NCI-H748 treated with DMSO at 0.1 percent for 48 hours (cell line): ENCODE measurements around the gene LINS1.

Experiments
- DNase-seq: peaks from one replicate; lab custom pipeline; 2025; lab: John Stamatoyannopoulos, UW

The LINS1 gene, protein sequence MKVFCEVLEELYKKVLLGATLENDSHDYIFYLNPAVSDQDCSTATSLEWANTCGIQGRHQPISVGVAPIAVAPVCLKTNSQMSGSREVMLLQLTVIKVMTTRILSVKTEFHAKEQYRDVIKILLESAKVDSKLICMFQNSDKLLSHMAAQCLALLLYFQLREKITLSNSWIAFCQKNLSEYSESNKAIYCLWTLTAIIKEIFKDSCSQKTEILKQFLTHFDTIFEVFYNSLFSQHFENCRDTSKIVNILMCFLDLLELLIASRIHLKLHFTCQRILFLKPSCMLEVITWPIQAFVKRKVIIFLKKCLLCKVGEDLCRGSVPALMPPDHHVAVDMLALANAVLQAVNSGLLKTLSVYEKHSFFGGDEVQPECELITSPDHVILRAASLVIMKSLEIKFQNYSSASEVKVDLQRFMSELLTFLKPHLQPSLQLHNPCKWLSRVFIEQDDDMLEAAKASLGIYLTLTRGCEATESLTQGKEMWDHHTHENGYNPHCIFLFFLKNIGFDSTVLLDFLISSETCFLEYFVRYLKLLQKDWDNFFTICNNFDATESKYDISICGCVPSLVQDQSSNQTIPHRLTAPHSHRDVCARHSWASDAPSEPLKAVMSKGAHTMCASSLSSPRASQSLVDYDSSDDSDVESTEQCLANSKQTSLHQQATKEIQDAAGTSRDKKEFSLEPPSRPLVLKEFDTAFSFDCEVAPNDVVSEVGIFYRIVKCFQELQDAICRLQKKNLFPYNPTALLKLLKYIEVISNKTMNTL

DNA sequence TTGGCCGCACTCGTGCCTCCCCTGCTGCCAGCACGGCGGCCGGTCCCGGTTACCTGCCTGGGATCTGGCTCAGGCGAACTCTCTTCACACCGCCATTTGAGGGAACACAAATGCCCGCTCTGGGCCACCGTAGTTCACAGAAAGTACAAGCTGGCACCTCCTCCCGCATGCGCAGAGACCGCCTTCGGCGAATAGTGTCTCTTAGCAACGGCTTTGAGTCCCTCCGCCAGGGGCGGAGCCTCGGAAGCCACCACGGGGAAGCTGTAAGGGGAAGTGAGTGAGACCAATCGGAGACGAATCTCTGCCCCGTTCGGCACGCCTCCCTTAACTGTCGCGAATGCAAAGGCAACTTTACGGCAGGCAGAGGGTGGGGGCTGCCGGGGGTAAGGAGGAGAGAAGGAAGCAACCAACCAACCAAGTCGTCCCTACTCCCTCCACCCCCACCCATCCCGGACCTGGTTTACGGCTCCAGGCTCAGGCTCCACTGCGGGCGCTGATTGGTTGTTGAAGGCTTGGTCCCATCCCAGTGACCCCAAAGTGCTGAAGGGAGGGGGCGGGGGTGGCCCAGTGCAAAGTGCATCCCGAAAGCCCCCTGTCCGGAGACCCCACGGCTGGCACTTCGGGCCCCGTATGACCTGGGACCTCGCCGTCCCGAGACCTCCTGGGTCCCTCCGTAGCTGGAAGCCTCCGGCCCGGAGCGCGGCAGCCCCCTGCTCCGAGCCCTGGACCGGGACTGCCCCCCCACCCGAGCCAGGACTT is at the start of gene LINS1, which contains the start of gene ASB7:
TSS of gene LINS1 (minus strand) at position 121 of the 759 bp plus-strand sequence. CDS start 21,342 bp downstream, outside the sequence.
TSS of gene ASB7 (plus strand) at position 526 of the 759 bp plus-strand sequence. CDS start 9,628 bp downstream, outside the sequence.
- peak; percentile 96 for DNase-seq

DNA sequence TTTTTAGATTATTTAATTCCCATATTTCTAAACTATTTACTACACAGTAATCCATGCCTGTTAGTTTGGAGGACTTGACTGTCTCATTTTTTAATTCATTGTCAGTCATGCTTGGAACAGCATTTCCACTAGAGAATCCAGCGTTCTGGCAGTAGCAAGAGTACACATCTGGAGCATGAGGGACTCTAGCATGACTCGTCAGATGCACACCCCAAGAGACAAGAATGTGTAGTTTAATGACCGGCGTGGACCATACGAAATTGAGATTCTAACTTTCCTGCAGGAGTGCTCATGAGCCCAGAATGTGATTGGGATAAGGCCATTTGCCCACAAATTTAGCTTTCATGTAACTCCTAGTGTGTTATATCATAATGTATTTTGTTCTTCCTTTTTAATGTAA is 49.3 kb upstream of the LINS1 start:
- no peak for DNase-seq

DNA sequence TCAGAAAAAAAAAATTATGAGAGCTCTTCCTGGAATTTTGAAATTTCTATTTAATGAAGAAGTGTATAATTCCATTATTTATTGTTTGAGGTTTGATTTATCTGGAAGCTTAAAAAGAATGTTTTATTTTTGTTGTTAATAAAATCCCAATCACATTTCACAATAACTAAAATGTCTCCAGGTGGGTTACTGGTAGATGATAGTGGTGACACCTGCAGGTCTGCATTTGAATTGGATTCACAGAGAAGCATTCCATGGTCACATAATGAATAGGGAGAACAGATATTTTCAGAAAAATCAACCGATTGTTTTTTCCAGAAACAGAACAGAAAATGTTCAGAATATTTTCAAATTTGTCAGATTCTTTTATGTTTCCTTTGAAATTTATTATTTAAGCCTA is 48.7 kb upstream of the LINS1 start:
- no peak for DNase-seq

DNA sequence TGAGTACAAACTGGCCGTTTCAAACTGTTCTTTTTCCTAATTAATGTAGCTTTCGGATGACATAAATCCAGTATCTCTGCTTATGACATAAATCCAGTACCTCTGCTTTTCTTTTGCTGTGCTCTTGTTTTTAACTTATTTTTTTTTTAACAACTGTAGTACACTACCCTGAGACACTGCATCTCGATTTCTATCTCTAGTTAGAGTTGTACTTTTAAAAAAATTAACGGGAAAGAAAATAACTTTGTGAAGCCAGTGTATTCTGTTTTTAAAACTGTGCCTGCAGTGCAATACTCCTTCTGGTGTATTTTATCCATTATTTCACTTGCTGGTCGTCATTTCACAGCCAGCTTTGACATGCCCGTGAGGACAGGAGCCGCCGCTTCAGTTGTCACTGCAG is 47.0 kb upstream of the LINS1 start:
- no peak for DNase-seq

DNA sequence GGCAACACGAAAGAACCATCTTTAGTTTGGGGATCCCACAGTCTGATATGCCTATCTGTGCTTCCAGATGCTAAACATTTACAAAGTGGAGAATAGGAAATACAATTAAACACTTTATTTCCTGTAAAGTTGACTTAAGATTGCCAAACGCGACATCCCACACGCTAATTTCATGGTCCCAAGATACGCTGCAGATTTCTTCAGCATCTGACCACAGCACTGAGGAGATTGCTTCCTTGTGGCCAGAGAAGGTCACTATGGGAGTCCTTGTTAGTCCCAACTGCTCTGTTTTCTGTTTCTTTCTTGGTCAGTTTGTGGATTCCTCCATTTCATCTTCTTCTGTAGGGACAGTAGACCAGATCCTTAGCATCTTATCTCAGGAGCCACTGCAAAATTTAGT is 43.7 kb upstream of the LINS1 start:
- DNase-seq = no peak

DNA sequence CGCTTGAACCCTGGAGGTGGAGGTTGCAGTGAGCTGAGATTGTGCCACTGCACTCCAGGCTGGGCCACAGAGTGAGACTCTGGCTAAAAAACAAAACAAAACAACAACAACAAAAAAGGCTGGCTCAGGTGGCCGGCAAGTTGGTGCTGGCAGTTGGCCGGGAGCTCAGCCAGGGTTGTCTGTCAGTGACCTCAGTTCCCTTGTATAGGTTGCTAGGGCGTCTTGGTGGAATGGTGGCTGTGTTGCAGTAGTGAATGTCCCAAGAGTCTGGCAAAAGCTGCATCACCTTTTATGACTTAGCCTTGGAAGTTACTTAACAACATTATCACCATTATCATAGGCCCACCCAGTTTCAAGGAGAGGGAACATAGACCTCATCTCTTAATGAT is 41.0 kb upstream of the LINS1 start:
- DNase-seq = no peak

DNA sequence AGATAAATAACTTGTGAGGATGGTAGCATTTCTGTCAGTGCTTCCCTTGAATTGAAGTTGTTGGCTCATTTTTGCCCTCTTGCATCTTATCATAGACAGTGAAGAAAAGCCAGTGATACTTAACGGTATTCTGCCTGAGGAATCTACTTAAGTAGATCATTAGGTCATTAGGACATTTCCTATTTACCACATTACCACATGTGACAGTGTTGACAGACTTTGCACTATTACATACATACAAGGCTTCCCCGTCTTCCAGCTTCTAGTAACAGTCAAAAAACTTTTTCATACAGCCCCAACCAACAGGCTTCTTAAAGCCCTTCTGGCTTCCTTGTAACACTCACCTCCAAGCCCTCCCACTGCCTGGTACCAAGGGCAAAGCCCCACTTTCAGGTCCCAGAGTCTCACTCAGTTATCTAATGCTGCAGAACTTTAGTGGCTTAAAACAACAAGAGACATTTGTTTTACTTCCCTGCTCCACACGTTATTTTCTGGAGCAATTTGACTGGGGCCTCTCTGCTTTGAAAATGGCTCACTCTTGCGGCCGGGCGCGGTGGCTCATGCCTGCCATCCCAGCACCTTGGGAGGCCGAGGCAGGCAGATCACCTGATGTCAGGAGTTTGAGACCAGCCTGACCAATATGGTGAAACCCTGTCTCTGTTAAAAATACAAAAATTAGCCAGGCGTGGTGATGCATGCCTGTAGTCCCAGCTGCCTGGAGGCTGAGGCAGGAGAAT is 40.4 kb upstream of the LINS1 start:
- DNase-seq = no peak

DNA sequence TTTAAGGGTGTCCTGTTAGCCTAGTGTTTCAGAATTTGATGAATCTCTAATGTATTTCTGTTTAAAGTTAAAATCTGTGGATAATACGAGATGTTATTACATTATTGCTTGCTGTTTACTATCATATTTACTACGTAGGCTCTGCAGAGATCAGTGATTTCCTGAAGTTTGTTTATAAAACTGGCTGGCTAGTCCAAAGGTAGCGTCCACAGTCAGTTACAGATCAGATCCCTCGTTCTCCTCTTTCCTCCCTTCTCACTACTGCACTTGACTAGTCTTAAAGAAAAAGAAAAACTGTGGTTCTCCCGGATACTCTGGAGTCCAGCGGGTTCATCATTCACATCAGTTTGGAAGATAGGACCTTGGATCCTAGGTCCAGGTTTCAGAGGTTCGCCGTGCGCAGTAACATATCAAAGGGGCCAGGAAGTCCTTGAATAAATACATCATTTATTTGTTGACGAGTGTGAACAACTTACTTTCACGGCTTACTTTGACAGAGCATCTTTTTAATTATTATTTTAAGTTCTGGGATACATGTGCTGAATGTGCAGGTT is 36.3 kb upstream of the LINS1 start:
- DNase-seq = no peak

DNA sequence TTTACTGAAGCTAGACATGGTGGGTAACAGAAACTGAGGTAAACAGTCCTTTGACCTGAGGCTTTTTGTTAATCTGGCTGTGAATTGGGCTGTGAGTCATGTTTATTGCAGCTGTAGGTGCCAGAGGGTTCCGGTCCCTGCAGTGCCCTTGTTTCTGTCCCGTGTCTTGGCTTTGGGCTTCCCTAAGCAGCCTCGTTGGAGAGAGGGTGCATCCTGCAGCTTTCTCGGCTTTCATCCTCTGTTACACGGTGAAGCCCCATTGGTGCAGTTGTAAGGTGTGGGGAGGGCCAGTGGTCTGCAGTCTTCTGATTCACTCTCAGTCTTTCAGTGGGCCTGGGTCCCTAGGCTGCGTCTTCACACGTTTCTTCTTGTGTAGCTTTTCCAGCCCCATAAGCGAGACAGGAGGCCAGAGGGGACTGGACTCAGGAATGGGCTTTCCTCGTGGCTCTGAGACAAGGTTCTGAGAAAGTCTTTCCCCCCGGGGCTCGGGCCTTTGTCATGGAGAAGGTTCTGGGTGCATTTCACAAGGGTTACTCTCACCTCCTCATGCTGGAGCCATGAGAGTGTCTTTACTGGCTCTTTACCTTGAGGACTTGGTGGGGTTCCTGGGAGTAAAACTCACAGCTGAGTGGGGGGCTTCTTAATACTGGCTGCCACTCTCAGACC is 33.6 kb upstream of the LINS1 start:
- no peak for DNase-seq

DNA sequence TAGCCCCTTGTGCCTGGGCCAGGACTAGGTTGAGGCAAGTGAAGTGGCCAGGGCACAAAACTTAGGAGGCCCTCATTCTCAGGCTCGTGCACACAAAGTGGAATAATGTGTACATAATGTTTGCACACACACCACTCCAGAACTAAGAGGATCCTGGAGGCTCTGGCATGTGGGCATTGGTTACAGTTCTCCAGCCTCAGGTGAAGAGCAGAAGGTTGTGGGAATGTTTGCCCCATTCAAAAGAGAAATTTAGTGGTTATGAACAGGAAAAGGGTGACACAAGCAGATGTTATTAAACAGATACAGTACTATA is 31.7 kb upstream of the LINS1 start:
- no peak for DNase-seq

DNA sequence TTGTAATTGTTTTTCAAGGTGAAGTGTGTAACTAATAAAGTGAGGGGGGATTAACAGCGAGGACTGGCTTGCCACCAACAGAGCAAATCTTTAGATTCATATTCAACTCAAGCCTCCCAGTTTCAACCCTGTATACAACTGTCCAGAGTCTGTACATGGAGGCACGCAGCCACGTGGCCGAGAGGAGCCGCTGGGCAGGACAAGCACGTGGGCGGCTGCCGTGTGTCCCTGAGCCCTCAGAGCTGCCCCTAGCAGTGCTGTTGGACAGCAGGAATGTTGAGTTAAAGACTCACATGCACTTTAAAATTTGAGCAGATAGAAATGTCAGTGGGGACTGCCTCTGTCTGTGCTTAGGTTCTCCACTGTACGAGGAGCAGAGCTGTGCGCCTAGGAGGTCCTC is 29.8 kb upstream of the LINS1 start:
- no peak for DNase-seq

DNA sequence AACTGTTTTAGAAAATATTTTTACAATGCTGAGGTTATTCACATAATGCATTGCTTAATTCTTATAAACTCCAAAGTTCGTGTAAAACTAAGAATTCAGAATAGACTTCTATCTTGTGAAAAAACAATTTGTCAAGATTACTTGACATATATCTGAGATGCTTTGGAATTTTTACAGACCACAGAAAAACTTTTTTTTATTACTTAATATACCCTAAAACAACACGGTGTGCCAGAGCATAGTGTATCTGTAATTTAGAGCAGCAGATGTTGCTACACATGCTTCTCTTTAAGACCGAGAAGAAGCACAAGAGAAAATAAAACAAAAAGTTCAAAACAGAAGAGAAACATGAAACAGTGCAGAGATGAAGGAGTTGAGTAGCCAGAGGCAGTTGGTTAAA is 26.8 kb upstream of the LINS1 start:
- no peak for DNase-seq

DNA sequence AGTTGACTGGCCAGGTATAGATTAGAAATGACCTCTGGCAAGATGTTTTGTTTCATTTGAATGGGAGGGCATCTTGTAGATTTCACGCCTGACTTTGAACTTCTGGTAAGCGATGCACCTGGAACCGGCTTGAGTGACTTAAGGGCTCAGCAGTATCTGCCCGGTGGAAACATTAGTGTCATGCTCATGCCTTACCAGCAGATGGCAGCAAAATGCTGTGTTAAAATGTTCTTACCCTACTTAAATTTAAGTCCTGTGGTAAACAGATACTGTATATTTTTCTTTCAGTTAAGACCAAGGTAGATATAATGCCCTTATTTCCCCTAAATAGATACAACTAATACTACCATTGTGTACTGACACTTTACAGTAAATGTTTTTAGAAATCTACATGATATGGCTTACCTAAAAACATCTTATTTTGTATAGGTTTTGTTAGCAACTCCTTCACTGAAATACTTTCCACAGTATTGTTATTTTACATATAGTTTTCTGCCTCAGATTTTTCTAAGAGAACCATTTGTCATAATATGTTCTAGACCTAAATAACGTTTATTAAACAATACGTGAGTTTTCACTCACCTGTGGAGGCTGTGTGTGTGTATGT is 25.9 kb upstream of the LINS1 start:
- peak; percentile 2 for DNase-seq

DNA sequence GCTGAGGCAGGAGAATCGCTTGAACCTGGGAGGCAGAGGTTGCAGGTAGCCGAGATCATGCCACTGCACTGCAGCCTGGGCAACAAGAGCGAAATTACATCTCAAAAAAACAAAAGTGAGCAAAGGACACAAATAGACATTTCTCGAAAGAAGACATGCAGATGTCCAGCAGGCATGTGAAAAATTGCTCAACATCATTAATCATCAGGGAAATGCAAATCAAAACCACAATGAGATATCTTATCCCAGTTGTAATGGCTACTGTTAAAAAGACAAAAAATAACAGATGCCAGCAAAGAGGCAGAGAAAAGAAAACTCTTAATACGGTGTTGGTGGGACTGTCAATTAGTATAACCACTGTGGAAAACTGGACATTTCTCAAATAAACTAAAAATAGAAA is 21.3 kb upstream of the LINS1 start:
- DNase-seq = no peak

DNA sequence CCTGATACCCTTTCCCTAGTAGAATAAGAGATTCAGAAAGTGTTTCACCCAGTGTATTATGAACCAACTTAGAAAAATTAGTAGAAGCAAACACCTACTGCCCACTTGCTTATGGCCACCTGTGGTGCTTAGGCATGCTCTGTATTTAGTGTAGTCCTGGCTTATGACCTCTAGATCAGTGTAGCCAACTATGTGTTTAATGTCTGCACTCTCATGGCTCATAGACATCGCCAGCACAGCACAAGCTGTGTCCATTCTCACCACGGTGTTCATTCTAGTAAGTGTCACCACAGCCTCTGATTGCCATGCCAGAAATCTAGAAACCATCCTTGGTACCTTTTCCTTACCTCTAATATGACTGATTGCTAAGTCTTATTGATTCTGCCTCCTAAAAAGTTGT is 14.7 kb upstream of the LINS1 start:
- DNase-seq = no peak

DNA sequence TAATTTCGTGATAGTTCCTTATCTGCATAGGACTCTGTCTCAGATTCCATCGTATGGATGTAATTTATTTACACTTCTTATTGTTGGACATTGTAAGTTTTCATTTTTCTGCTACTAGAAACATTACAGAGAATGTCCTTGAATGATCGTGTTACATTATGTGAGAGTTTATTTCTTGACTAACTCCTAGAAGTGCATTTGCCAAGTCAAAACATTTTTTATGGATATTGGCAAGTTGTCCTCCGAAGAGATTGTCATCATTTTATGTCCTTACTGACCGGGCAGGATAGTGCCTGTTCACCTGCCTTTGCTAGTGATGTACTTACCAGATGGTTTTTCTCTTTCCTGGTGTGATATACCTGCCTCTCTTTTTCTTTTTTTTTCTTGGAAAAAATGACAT is 13.8 kb upstream of the LINS1 start:
- DNase-seq = no peak

DNA sequence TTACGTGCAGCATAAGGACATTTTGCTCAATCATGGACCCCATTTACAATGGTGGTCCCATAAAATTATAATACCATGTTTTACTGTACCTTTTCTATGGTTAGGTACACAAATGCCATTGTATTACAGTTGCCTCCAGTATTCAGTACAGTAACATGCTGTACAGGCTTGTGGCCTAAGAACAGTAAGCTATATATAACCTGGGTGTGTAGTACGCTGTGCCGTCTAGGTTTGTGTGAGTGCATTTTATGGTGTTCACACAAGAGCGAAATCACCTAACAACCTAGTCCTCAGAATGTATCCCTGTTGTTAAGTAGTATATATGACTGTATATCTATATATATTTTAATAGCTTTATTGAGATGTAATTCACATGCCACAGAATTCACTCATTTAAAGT is 12.9 kb upstream of the LINS1 start:
- no peak for DNase-seq

DNA sequence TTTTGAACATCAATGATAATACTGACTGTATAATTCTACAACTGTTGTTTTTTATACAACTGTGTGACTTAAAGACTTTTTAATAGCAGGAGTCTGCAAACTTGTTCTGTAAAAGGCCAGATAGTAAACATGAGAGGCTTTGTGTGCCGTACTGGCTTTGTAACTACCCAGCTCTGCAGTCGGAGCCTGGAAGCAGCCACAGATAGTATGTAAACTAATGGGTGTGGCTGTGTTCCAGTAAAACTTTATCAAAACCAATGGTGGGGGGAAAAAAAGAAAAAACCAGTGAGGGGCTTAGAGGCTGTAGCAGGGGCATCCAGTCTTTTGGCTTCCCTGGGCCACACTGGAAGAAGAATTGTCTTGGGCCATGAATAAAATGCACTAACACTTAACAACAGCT is 12.4 kb upstream of the LINS1 start:
- no peak for DNase-seq

DNA sequence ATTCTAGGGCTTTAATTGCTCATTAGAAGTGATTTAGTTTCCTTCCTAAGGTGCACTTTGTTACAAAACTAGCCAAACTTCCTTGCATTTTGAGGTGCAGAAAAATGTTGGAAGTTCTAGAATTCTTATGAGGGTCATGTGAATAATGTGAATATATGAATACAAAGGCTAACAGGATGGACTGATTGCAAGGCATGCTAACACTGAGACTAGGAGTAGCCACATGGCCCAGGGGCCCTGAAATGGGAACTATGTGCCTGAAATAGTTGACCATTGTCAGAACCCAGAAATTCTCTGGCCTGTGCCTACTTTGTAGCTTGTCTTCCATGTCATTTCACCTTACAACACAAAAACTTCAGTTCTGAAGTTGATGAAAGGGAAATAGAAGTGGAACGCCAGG is 11.2 kb upstream of the LINS1 start:
- DNase-seq = no peak

DNA sequence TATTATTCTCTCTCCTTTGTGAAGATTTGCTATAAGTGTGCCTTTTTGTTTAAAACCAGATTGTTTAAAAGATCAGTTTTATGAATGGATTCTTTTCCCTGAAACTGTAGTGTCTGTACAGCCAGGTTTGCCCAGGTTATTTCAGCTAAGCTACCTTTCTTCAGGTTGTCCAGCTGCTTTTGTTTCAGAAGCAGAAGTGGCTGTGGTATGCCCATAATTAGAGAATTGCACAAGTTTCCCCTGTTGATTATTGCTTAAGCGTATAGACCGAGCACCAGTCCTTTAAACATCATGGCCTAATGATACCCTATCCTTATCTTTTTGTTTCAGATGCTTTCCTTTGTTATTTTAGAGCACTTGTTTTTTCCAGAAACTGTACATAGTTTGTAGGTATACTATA is 10.6 kb upstream of the LINS1 start:
- DNase-seq = no peak
